K562 (cell line): ENCODE measurements around the gene SPTBN5. TPM values are rescaled to one million over a fixed set of nuclear protein-coding genes. Genes with fewer than 3 reads are reported as not detected.

Experiments used
- ARID4B ChIP-seq: sonication (generic); formaldehyde crosslinking; IDR thresholded peaks from 2 replicates; pipeline ENCODE4 v1.8.0; 2022; ENCODE audit warnings: mild to moderate bottlenecking, missing genetic modification reagents
- CXXC5 ChIP-seq: fragments of 250-450 bp; sonication (Bioruptor Pico); IDR thresholded peaks from 2 replicates; pipeline ENCODE4 v1.8.0; 2022; ENCODE audit warnings: inconsistent platforms, mild to moderate bottlenecking, moderate library complexity
- HDAC1 ChIP-seq, 2 experiments: fragments of 450-650 bp; IDR thresholded peaks; 2 replicates each; pipeline ENCODE4 v1.6.1; 2016 to 2017; ENCODE audit warnings: inconsistent platforms in 1 of 2, mild to moderate bottlenecking in 1 of 2, moderate library complexity in 1 of 2
- HMGN3 ChIP-seq: IDR thresholded peaks from 2 replicates; pipeline ENCODE4 v1.6.1; 2011; ENCODE audit warnings: borderline replicate concordance, low read depth, mild to moderate bottlenecking, mixed read lengths, low read length; ENCODE audit not compliant: insufficient read length; ENCODE audit errors: extremely low read depth
- MAZ ChIP-seq, 2 experiments: fragments of 450-650 bp in 1 of 2; sonication (generic) in 1 of 2; formaldehyde crosslinking; IDR thresholded peaks in 1 of 2; conservative IDR thresholded peaks in 1 of 2; 2 replicates each; pipeline versions ENCODE4 v1.4.0 to v1.5.0; 2020; ENCODE audit warnings: mild to moderate bottlenecking in 1 of 2, missing genetic modification reagents in 1 of 2
- MCM5 ChIP-seq: fragments of 450-650 bp; IDR thresholded peaks from 2 replicates; pipeline ENCODE4 v1.6.1; 2016; ENCODE audit warnings: low read depth
- MYC ChIP-seq, 2 experiments: fragments of 250-450 bp in 1 of 2; sonication (Bioruptor Pico) in 1 of 2; IDR thresholded peaks; 2 replicates each; pipeline versions ENCODE4 v1.5.1 to v1.6.1; 2012 to 2021; ENCODE audit warnings: low read depth in 2 of 2, borderline replicate concordance in 1 of 2, improper control_type of control experiment in 1 of 2, low read length in 1 of 2, mild to moderate bottlenecking in 1 of 2, moderate library complexity in 1 of 2
- NCOA1 ChIP-seq: fragments of 450-650 bp; IDR thresholded peaks from 2 replicates; pipeline ENCODE4 v1.6.1; 2016; ENCODE audit warnings: low read depth
- PHF8 ChIP-seq: fragments of 200-600 bp; sonication (generic); IDR thresholded peaks from 2 replicates; pipeline ENCODE4 v1.6.1; 2012; ENCODE audit warnings: mixed run types, mild to moderate bottlenecking, inconsistent platforms, low read length, moderate library complexity, borderline replicate concordance
- PTBP1 ChIP-seq: fragments of 200-400 bp; formaldehyde crosslinking; IDR thresholded peaks from 2 replicates; pipeline ENCODE4 v1.6.1; 2017; ENCODE audit warnings: low read depth, low read length
- RBBP5 ChIP-seq: fragments of 200-600 bp; sonication (generic); IDR thresholded peaks from 2 replicates; pipeline ENCODE4 v1.6.1; 2012; ENCODE audit warnings: borderline replicate concordance, mild to moderate bottlenecking, low read length, control low read depth, inconsistent platforms; ENCODE audit not compliant: insufficient read depth, poor library complexity, severe bottlenecking
- SIN3A ChIP-seq, 2 experiments: fragments of 150-350 bp in 1 of 2; IDR thresholded peaks; 2 replicates each; pipeline ENCODE4 v1.6.1; 2011 to 2016; ENCODE audit warnings: borderline replicate concordance in 2 of 2, low read depth in 2 of 2, low read length in 2 of 2, mild to moderate bottlenecking in 2 of 2, moderate library complexity in 2 of 2; ENCODE audit not compliant: control insufficient read depth in 1 of 2
- STAG1 ChIP-seq: sonication (generic); formaldehyde crosslinking; IDR thresholded peaks from 2 replicates; pipeline ENCODE4 v1.5.0; 2020; ENCODE audit warnings: missing genetic modification reagents, borderline replicate concordance
- XRCC5 ChIP-seq: fragments of 200-400 bp; formaldehyde crosslinking; IDR thresholded peaks from 2 replicates; pipeline ENCODE4 v1.6.1; 2017; ENCODE audit warnings: low read depth, mild to moderate bottlenecking, low read length
- YY1 ChIP-seq, 3 experiments: IDR thresholded peaks; 2 replicates each; pipeline ENCODE4 v1.6.1; 2011; ENCODE audit warnings: low read length in 2 of 3, mild to moderate bottlenecking in 2 of 3, moderate library complexity in 2 of 3, borderline replicate concordance in 1 of 3, control low read depth in 1 of 3, low read depth in 1 of 3; ENCODE audit not compliant: insufficient read depth in 3 of 3, insufficient replicate concordance in 2 of 3, control insufficient read depth in 1 of 3, insufficient read length in 1 of 3; ENCODE audit errors: extremely low read depth in 1 of 3
- ZFP1 ChIP-seq: fragments of 450-650 bp; formaldehyde crosslinking; IDR thresholded peaks from 2 replicates; pipeline ENCODE4 v1.4.0; 2020; ENCODE audit warnings: mild to moderate bottlenecking, mixed read lengths
- polyA plus RNA-seq, 8 experiments: library from polyadenylated mRNA; depleted of rRNA in 4 of 8; stranded (reverse) in 5 of 8; unstranded in 3 of 8; fragments of >200 nt; fragmentation: Nextera tagmentation in 2 of 8; fragmentation: Illumina TruSeq in 1 of 8; extraction: Ambion mirVana in 2 of 8; extraction: Trizol in 1 of 8; gene quantifications; 2 replicates each; pipeline versions ENCODE4 v1.2.1 to v1.2.3, GENCODE V29; 2011 to 2014; ENCODE audit warnings: inconsistent platforms in 1 of 8, missing spikeins in 1 of 8
- total RNA-seq, 7 experiments: library from RNA; depleted of rRNA in 6 of 7; stranded (reverse); fragments of >200 nt in 6 of 7; fragmentation: Illumina TruSeq in 2 of 7; extraction: Trizol in 2 of 7; gene quantifications; 2 replicates each; pipeline versions ENCODE4 v1.2.1 to v1.2.3, GENCODE V29; 2011 to 2021; ENCODE audit warnings: low replicate concordance in 1 of 7

SPTBN5 gene
- total and polyA plus RNA-seq, 9 of the 15 experiments (the other 6 are each of a cell fraction or from before 2014, with no cell fraction given): 0.02 TPM; not detected in 8

- TF ChIP-seq MAZ (CRISPR knock-in tag; conservative IDR thresholded peaks at IDR 0.05 in 1 of 2, IDR thresholded peaks at IDR 0.05 in 1 of 2) (peak; percentile 46 to 82; a peak in 2 of 4 replicates), MCM5 (no peak), RBBP5 (peak; percentile 83), MYC (IDR thresholded peaks at IDR 0.05; ENCODE audit: low read depth, low read length) (peak; percentile 11; the same call in 1 of the 2 replicates), MYC (CRISPR knock-in tag; IDR thresholded peaks at IDR 0.05; ENCODE audit: borderline replicate concordance, low read depth) (peak; percentile 45; the same call in 1 of the 2 replicates), ARID4B (peak; percentile 86), XRCC5 (no peak), YY1 (IDR thresholded peaks at IDR 0.05; ENCODE audit: borderline replicate concordance in 1 of 3, control insufficient read depth in 1 of 3, extremely low read depth in 1 of 3, insufficient read depth in 3 of 3, insufficient read length in 1 of 3, insufficient replicate concordance in 2 of 3, low read depth in 1 of 3, low read length in 2 of 3) (peak; percentile 27 to 84 (median 80)), HDAC1 (IDR thresholded peaks at IDR 0.05) (peak in 1 of 2 experiments; percentile 91; a peak in 2 of 4 replicates), HMGN3 (peak; percentile 85), SIN3A (IDR thresholded peaks at IDR 0.05; ENCODE audit: borderline replicate concordance in 2 of 2, control insufficient read depth in 1 of 2, low read depth in 2 of 2, low read length in 2 of 2) (peak; percentile 63 to 80; a peak in 3 of 4 replicates), PHF8 (peak; percentile 91), ZFP1 (CRISPR knock-in tag) (no peak), PTBP1 (0 out of 2 replicates have a peak, but pooled peaks have one; percentile 39), STAG1 (CRISPR knock-in tag) (peak; percentile 37; the same call in 1 of the 2 replicates), NCOA1 (0 out of 2 replicates have a peak, but pooled peaks have one; percentile 21), CXXC5 (CRISPR knock-in tag) (peak; percentile 78)
Observed at GRCh38 chr15:41827880-41828806, 65.7 kb downstream of the SPTBN5 start, which contains the start of gene JMJD7 (continued).
